Peyer's patch (tissue), 4 donors: ENCODE measurements around the gene TRAF5. TPM values are rescaled to one million over a fixed set of nuclear protein-coding genes. Genes with fewer than 3 reads are reported as not detected.

Experiments
- DNase-seq, 3 donors: peaks; one replicate each; pipeline ENCODE4 v3.0.0-alpha.2; 2017 to 2019
- H3K27ac ChIP-seq, 4 donors: fragments of 200-600 bp; sonication (generic); one replicate each; pipeline ENCODE4 v1.5.1; 2016 to 2019
- H3K27me3 ChIP-seq, 2 donors: fragments of 200-600 bp; sonication (generic); one replicate each; pipeline ENCODE4 v1.5.1; 2019
- H3K36me3 ChIP-seq, 3 donors: fragments of 200-600 bp; sonication (generic); one replicate each; pipeline ENCODE4 v1.5.1; 2016 to 2019
- H3K4me1 ChIP-seq, 4 donors: fragments of 200-600 bp; sonication (generic); one replicate each; pipeline ENCODE4 v1.5.1; 2016 to 2019
- H3K4me3 ChIP-seq, 4 donors: fragments of 200-600 bp; sonication (generic); 1 replicate in 3 of 4; 2 replicates in 1 of 4; pipeline ENCODE4 v1.5.1; 2016 to 2019; ENCODE audit warnings: mild to moderate bottlenecking in 1 of 4
- H3K9me3 ChIP-seq, 4 donors: fragments of 200-600 bp; sonication (generic); one replicate each; pipeline ENCODE4 v1.5.1; 2016 to 2019; ENCODE audit warnings: mild to moderate bottlenecking in 1 of 4
- CTCF ChIP-seq, 6 experiments: fragments of 450-650 bp in 4 of 6; fragments of 200-600 bp in 2 of 6; sonication (generic) in 1 of 6; IDR thresholded peaks; one replicate each; pipeline ENCODE4 v1.5.1; 2017 to 2019; ENCODE audit warnings: antibody characterized with exemption in 6 of 6, mild to moderate bottlenecking in 3 of 6, moderate library complexity in 1 of 6
- POLR2A ChIP-seq, 2 donors: fragments of 450-650 bp; IDR thresholded peaks; one replicate each; pipeline ENCODE4 v1.5.1; 2017; ENCODE audit warnings: antibody characterized with exemption in 2 of 2, mild to moderate bottlenecking in 2 of 2, moderate library complexity in 2 of 2
- total RNA-seq, 4 donors: library from RNA; depleted of rRNA; stranded (reverse); fragments of >200 nt; gene quantifications; one replicate each; pipeline ENCODE4 v1.1.0, GENCODE V29; 2016

The TRAF5 gene
- total RNA-seq, 4 donors from 2014 or later: 10.9 to 98.2 (median 24.9) TPM

- Histone ChIP-seq H3K36me3 (no peaks in the 10 kb centered on the region), H3K27me3 (no peaks in the 10 kb centered on the region), H3K4me1 (peaks cover 3 to 28% (median 19%) of the 10 kb centered on the region in 4 donors), H3K4me3 (no peak overlapping the region), H3K27ac (peak overlapping the region in 1 of 4 donors; percentile 3), H3K9me3 (no peaks in the 10 kb centered on the region)
- no peak for TF ChIP-seq POLR2A (IDR thresholded peaks at IDR 0.05)
- TF ChIP-seq CTCF (IDR thresholded peaks at IDR 0.05): no peak
- DNase-seq: peak in 1 of 3 donors; percentile 12
Measured at GRCh38 chr1:211343607-211344006, 17.0 kb downstream of the TRAF5 start.

DNA sequence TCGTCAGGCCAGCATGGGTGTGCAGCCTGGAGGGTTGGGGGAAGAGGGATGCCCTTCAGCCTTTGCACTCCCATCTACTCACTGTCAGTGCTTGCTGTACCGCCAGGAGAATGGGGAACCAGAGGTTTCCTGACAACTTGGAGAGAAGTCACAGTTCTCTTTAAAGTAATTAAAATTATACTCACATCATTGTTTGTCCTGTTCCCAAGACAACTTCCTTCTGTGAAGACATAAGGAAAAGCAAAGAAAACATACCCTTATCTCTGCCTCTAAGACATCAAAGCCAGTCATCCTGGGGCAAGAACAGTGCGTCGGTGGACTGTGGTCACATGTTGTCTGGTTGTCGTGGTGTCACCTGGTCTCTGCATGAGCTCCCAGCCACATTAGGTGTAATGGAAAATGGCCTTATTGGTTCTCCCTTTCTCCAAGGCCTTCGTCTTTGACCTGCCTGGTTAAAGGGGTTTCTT lies 17.6 kb downstream of the TRAF5 start:
- Histone ChIP-seq H3K9me3 (no peaks in the 10 kb centered on the region), H3K4me1 (peaks cover 3 to 28% (median 14%) of the 10 kb centered on the region in 4 donors), H3K27ac (peak overlapping the region in 1 of 4 donors; percentile 3), H3K4me3 (no peak overlapping the region), H3K27me3 (no peaks in the 10 kb centered on the region), H3K36me3 (no peaks in the 10 kb centered on the region)
- DNase-seq: peak in 1 of 3 donors; percentile 21
- TF ChIP-seq CTCF (IDR thresholded peaks at IDR 0.05) (no peak), POLR2A (IDR thresholded peaks at IDR 0.05) (no peak)

GRCh38 chr1:211345719-211346118 lies 19.1 kb downstream of the TRAF5 start:
- H3K4me1 ChIP-seq: peaks cover 3 to 16% (median 8%) of the 10 kb centered on the region in 4 donors
- no peak for TF ChIP-seq POLR2A (IDR thresholded peaks at IDR 0.05)
- no peak for TF ChIP-seq CTCF (IDR thresholded peaks at IDR 0.05)
- H3K27ac ChIP-seq: no peak overlapping the region
- H3K27me3 ChIP-seq: no peaks in the 10 kb centered on the region
- H3K36me3 ChIP-seq: no peaks in the 10 kb centered on the region
- no peaks in the 10 kb centered on the region for H3K9me3 ChIP-seq
- DNase-seq: peak in 1 of 3 donors; percentile 1
- H3K4me3 ChIP-seq: no peak overlapping the region

GRCh38 chr1:211347077-211347844 lies 20.6 kb downstream of the TRAF5 start:
- H3K27me3 ChIP-seq: no peaks in the 10 kb centered on the region
- no peak for TF ChIP-seq POLR2A (IDR thresholded peaks at IDR 0.05)
- TF ChIP-seq CTCF (IDR thresholded peaks at IDR 0.05): no peak
- no peaks in the 10 kb centered on the region for H3K36me3 ChIP-seq
- H3K9me3 ChIP-seq: no peaks in the 10 kb centered on the region
- no peak overlapping the region for H3K4me3 ChIP-seq
- H3K4me1 ChIP-seq: peaks cover 0 to 9% (median 4%) of the 10 kb centered on the region in 4 donors
- H3K27ac ChIP-seq: no peak overlapping the region
- DNase-seq: peak in 1 of 3 donors; percentile 12

GRCh38 chr1:211348547-211348946 lies 21.9 kb downstream of the TRAF5 start:
- Histone ChIP-seq H3K36me3 (no peaks in the 10 kb centered on the region), H3K9me3 (no peaks in the 10 kb centered on the region), H3K27ac (no peak overlapping the region), H3K4me1 (peaks cover 0 to 22% (median 10%) of the 10 kb centered on the region in 4 donors), H3K4me3 (no peak overlapping the region), H3K27me3 (no peaks in the 10 kb centered on the region)
- TF ChIP-seq CTCF (IDR thresholded peaks at IDR 0.05) (no peak), POLR2A (IDR thresholded peaks at IDR 0.05) (no peak)
- no peak for DNase-seq
